ENCODE data around the gene ATN1.
A peak's percentile ranks its signal among the peaks of the same experiment; 100 is the strongest.

The ATN1 gene

GRCh38 chr12:6937481-6938352, 10.0 kb downstream of the ATN1 start:
- peak overlapping the region; percentile 65 for H3K27ac ChIP-seq
- H3K27me3 ChIP-seq (replicated peaks), result no peaks in the 10 kb centered on the region
- peak; percentile 95 for TF ChIP-seq CTCF (IDR thresholded peaks at IDR 0.05; ENCODE audit: low read depth, low read length, missing control alignments)
- DNase-seq, result peak; percentile 84
- H3K4me3 ChIP-seq (ENCODE audit: low read depth, low read length), result peak overlapping the region; percentile 66
- H3K36me3 ChIP-seq (replicated peaks), result peaks cover 38% of the 10 kb centered on the region
- in situ Hi-C loops (cut with HindIII; ENCODE audit: low pct_ligation_motif_present, low sequenced_read_pairs), result no loop called here

DNA sequence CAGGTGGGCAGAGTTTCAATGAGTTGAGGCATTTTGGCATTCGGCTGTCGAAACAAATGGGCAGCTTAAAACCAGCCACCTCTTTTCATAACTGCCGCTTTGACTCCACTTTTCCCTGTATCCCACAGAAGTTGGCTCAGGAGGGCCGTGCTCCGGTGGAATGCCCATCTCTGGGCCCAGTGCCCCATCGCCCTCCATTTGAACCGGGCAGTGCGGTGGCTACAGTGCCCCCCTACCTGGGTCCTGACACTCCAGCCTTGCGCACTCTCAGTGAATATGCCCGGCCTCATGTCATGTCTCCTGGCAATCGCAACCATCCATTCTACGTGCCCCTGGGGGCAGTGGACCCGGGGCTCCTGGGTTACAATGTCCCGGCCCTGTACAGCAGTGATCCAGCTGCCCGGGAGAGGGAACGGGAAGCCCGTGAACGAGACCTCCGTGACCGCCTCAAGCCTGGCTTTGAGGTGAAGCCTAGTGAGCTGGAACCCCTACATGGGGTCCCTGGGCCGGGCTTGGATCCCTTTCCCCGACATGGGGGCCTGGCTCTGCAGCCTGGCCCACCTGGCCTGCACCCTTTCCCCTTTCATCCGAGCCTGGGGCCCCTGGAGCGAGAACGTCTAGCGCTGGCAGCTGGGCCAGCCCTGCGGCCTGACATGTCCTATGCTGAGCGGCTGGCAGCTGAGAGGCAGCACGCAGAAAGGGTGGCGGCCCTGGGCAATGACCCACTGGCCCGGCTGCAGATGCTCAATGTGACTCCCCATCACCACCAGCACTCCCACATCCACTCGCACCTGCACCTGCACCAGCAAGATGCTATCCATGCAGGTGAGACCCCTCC, 10.8 kb downstream of the ATN1 start:
- in situ Hi-C loops (cut with HindIII; ENCODE audit: low pct_ligation_motif_present, low sequenced_read_pairs), result no loop called here
- Histone ChIP-seq H3K27me3 (replicated peaks) (no peaks in the 10 kb centered on the region), H3K4me3 (ENCODE audit: low read depth, low read length) (peak overlapping the region; percentile 26), H3K36me3 (replicated peaks) (peaks cover 37% of the 10 kb centered on the region), H3K27ac (no peak overlapping the region)
- no peak for TF ChIP-seq CTCF (IDR thresholded peaks at IDR 0.05; ENCODE audit: low read depth, low read length, missing control alignments)
- no peak for DNase-seq

GRCh38 chr12:6939191-6939540, 11.4 kb downstream of the ATN1 start:
- no peak overlapping the region for H3K4me3 ChIP-seq (ENCODE audit: low read depth, low read length)
- no peak for TF ChIP-seq CTCF (IDR thresholded peaks at IDR 0.05; ENCODE audit: low read depth, low read length, missing control alignments)

DNA sequence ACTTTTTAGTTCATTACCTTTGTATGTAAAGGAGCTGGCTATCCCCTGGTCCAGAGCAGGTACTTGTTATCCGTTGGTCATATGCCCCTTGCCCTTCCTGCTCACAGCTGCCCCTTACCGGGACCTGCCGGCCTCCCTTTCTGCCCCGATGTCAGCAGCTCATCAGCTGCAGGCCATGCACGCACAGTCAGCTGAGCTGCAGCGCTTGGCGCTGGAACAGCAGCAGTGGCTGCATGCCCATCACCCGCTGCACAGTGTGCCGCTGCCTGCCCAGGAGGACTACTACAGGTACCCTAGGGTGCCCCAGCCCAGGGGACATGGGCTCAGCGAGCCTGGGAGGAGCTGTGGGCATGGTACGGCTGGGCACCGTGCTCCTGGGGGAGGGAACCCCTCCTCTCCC, 13.5 kb downstream of the ATN1 start:
- H3K27ac ChIP-seq, result no peak overlapping the region
- in situ Hi-C loops (cut with HindIII; ENCODE audit: low pct_ligation_motif_present, low sequenced_read_pairs), result no loop called here
- H3K27me3 ChIP-seq (replicated peaks), result no peaks in the 10 kb centered on the region
- no peak overlapping the region for H3K4me3 ChIP-seq (ENCODE audit: low read depth, low read length)
- no peak for TF ChIP-seq CTCF (IDR thresholded peaks at IDR 0.05; ENCODE audit: low read depth, low read length, missing control alignments)
- DNase-seq, result no peak
- H3K36me3 ChIP-seq (replicated peaks), result peaks cover 24% of the 10 kb centered on the region

More at GRCh38 chr12:6939191-6939540, 11.4 kb downstream of the ATN1 start:
- in situ Hi-C loops (cut with HindIII; ENCODE audit: low pct_ligation_motif_present, low sequenced_read_pairs), result no loop called here
- H3K27ac ChIP-seq, result no peak overlapping the region
- peaks cover 37% of the 10 kb centered on the region for H3K36me3 ChIP-seq (replicated peaks)
- no peaks in the 10 kb centered on the region for H3K27me3 ChIP-seq (replicated peaks)
- no peak for DNase-seq

DNA sequence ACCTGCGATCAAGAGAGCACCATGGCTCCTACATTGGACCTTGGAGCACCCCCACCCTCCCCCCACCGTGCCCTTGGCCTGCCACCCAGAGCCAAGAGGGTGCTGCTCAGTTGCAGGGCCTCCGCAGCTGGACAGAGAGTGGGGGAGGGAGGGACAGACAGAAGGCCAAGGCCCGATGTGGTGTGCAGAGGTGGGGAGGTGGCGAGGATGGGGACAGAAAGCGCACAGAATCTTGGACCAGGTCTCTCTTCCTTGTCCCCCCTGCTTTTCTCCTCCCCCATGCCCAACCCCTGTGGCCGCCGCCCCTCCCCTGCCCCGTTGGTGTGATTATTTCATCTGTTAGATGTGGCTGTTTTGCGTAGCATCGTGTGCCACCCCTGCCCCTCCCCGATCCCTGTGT, 14.0 kb downstream of the ATN1 start:
- peaks cover 21% of the 10 kb centered on the region for H3K36me3 ChIP-seq (replicated peaks)
- H3K4me3 ChIP-seq (ENCODE audit: low read depth, low read length), result no peak overlapping the region
- H3K27ac ChIP-seq, result no peak overlapping the region
- in situ Hi-C loops (cut with HindIII; ENCODE audit: low pct_ligation_motif_present, low sequenced_read_pairs), result no loop called here
- DNase-seq, result no peak
- no peaks in the 10 kb centered on the region for H3K27me3 ChIP-seq (replicated peaks)
- no peak for TF ChIP-seq CTCF (IDR thresholded peaks at IDR 0.05; ENCODE audit: low read depth, low read length, missing control alignments)

Measured in brain microvascular endothelial cell (primary cell).